Bronchial epithelial cell (primary cell): ENCODE data around the gene RGS10. TPM values are rescaled to one million over a fixed set of nuclear protein-coding genes. Genes with fewer than 3 reads are reported as not detected.

Experiments
- DNase-seq: peaks from one replicate; pipeline ENCODE4 v3.0.0-alpha.2; 2010; ENCODE audit warnings: low read depth
- FAIRE-seq: peaks from 2 replicates; lab custom pipeline; 2011; peaks lifted over from hg19 to GRCh38; lab: Jason Lieb, UNC
- H3K27me3 ChIP-seq: 2 replicates; pipeline ENCODE4 v1.5.1; 2011; ENCODE audit warnings: low read length; ENCODE audit not compliant: control insufficient read depth, insufficient read depth
- H3K36me3 ChIP-seq: 2 replicates; pipeline ENCODE4 v1.5.1; 2011; ENCODE audit warnings: low read length; ENCODE audit not compliant: control insufficient read depth, insufficient read depth
- H3K4me3 ChIP-seq: 2 replicates; pipeline ENCODE4 v1.5.1; 2011; ENCODE audit warnings: mild to moderate bottlenecking, low read depth, low read length, control low read depth
- total RNA-seq: library from RNA; depleted of rRNA; stranded (reverse); fragments of >200 nt; gene quantifications from 2 replicates; pipeline ENCODE4 v1.2.1, GENCODE V29; 2014
- TF ChIP-seq, protein P1 (sequence below): IDR thresholded peaks from 2 replicates; pipeline ENCODE4 v1.5.1; 2011; ENCODE audit warnings: mild to moderate bottlenecking, moderate library complexity, low read length, control low read depth, inconsistent platforms; ENCODE audit not compliant: insufficient read depth, severe bottlenecking

Gene RGS10
- total RNA-seq, 1 donor from 2014 or later, result 35.5 TPM

DNA sequence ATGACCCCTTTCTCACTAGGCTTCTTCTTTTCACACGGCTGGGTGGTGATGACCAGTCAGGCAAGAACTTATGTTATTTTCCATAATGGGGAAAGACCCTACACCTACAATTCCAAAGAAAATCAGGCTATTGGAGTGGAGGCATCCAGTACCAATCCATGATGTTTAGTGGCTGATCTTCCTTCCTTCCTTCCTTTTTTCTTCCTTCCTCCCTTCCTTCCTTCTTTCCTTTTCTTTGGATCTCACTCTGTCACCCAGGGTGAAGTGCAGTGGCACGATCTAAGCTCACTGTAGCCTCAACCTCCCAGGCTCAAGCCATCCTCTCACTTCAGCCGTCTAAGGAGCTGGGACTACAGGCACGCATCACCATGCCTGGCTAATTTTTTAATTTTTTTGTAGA is 2.5 kb downstream of the RGS10 start:
- FAIRE-seq, result no peak
- TF ChIP-seq, protein P1, sequence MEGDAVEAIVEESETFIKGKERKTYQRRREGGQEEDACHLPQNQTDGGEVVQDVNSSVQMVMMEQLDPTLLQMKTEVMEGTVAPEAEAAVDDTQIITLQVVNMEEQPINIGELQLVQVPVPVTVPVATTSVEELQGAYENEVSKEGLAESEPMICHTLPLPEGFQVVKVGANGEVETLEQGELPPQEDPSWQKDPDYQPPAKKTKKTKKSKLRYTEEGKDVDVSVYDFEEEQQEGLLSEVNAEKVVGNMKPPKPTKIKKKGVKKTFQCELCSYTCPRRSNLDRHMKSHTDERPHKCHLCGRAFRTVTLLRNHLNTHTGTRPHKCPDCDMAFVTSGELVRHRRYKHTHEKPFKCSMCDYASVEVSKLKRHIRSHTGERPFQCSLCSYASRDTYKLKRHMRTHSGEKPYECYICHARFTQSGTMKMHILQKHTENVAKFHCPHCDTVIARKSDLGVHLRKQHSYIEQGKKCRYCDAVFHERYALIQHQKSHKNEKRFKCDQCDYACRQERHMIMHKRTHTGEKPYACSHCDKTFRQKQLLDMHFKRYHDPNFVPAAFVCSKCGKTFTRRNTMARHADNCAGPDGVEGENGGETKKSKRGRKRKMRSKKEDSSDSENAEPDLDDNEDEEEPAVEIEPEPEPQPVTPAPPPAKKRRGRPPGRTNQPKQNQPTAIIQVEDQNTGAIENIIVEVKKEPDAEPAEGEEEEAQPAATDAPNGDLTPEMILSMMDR, result no peak
- DNase-seq, result no peak
- no peak overlapping the region for H3K4me3 ChIP-seq
- H3K27me3 ChIP-seq, result no peaks in the 10 kb centered on the region
- no peaks in the 10 kb centered on the region for H3K36me3 ChIP-seq

DNA sequence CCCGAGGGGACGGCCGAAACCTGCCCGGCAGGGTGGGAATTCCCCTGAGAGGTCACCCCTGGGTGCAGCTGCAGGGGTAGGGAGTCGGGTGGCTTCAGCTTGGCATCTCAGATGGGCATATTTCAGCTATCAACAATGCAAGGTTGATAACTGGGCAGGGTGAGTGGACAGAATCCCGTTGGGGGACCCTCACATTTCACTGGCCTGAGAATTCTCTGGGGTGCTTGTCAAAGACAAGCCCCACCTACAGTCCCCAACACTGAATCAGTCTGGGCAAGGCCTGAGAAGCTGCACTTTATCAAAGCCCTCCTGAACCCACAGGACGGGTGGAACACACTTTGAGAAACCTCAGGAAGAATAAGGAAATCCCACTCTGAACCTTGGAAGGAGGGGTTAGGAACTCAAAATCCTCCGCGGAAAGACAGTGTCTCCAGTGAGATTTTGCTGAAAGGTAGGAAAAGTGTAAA is 3.1 kb downstream of the RGS10 start:
- no peak for FAIRE-seq
- no peaks in the 10 kb centered on the region for H3K36me3 ChIP-seq
- no peak for DNase-seq
- H3K27me3 ChIP-seq, result no peaks in the 10 kb centered on the region
- TF ChIP-seq, protein P1, result no peak
- H3K4me3 ChIP-seq, result no peak overlapping the region

DNA sequence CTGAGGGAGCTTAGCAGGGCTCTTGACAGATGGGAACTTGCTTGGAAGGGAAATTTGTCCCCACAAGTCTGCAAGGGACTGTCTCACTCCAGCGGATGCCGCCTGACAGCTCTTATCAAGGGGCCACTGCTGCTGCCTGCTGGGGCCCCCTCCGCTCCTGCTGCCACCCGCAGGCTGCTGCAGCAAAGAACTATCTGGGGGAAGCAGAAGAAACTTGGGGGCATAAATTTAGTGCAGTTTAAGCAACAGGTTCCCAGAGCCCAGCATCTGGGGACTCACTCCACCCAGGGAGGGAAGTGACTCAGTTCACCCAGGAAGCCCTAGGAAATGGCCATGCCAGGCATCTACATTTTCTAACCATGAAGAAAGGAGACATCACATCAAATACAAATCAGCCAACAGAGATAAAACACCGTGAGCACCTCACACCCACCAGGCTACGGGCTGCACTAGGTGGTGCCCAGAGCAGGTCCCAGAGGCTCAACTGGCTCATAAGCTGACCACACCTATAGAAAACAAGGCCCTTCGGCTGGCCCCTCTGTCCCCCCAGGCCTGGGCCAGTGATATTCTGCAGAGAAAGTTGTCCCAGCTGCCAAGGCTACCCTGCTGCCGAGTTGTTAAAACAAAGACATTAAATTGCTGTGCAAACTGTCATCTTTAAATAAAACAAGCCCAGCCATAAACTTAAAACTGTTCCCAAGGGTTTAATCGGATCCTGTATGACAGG is 3.7 kb downstream of the RGS10 start:
- H3K36me3 ChIP-seq, result no peaks in the 10 kb centered on the region
- FAIRE-seq (no peak), DNase-seq (no peak)
- TF ChIP-seq, protein P1, result no peak
- H3K27me3 ChIP-seq, result no peaks in the 10 kb centered on the region
- H3K4me3 ChIP-seq, result no peak overlapping the region

DNA sequence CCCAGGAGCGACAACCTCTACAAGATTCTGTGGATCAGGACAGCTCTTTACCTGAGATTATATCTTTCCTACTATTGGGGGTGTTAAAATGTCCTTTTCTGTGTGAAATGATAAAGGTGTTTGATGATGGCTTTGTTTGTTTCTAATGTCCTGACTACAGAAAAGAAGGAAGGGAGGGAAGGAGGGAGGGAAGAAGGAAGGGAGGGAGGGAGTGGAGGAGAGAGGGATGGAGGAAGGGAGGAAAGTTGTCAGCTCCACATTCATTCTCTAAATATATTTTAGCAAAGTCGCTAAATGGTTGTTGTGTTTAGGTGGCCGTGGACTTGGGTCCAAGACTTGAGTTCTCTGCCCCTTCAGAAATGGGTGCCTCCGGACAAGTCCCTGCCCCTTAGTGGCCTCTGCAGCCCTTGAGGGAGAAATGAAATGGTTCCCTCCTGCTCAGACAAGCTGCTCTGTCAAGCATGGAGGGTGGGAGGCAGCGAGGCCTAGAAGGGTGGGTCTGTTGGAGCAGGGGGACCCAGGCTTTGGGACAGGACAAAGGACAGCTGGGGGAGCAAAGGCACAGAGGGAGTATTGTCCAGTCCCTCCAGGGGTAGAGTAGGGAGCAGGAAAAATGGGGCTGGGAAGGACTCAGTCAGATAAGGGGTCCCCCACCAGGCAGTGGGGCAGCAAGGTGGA is 4.4 kb downstream of the RGS10 start:
- Histone ChIP-seq H3K4me3 (no peak overlapping the region), H3K27me3 (no peaks in the 10 kb centered on the region), H3K36me3 (no peaks in the 10 kb centered on the region)
- TF ChIP-seq, protein P1, result no peak
- DNase-seq (no peak), FAIRE-seq (no peak)

DNA sequence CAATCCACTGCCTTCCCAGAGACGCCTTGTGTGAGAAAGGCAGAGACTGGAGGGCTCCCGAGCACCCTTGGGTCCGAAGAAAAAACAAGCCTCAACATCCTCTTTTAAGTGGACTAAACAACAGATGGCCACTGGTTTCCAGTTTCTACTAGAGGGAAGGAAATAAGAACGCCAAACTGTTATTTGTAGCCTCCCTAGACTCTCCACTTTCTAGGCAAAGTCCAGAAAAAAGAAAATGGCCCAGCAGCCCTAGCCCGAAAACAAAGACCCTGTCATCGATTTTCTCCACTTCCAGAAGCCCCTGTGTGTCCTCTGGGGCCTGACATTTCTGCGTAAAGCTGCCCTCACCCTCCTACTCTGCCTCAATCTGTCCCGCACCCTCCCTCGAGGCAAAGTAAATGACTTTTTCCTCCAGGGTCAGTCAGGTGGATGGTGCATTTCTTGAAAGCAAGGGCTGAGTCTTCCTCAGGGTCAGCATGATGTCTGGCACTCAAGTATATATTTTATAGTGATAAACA is 6.0 kb downstream of the RGS10 start:
- no peak for FAIRE-seq
- DNase-seq, result no peak
- TF ChIP-seq, protein P1, result no peak
- Histone ChIP-seq H3K27me3 (no peaks in the 10 kb centered on the region), H3K36me3 (no peaks in the 10 kb centered on the region), H3K4me3 (no peak overlapping the region)
